ENCODE results near the gene SH3PXD2A. TPM values are rescaled to one million over a fixed set of nuclear protein-coding genes. Genes with fewer than 3 reads are reported as not detected.
A peak's percentile ranks its signal among the peaks of the same experiment; 100 is the strongest.

The SH3PXD2A gene
- total RNA-seq, 1 donor from 2014 or later = 12.2 TPM

DNA sequence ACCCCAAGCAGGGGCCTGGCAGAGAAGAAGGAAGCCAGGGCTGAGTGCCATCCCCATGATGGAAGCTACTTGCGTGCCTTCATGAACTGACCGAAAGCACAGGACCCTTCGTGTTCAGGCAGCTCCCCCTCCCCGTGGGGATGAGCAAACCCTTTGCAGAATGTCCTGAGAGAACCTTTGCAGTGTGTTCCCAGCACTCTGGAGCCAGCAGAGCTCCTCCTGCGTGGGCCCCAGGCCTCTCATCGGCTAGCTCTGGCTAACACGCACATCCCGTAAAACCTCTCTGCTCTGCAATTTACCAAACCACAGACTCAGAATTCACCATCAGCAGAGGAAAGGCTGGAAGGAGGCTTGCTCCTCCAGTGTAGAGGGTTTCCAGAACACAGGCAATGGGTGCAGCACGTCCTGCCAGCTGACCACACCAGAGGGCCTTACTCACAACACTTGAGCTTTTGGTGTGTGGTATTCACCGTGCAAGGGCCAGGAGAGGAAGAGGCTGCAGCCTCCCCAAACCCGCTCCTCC is 3.1 kb downstream of the SH3PXD2A start:
- no peak for DNase-seq (ENCODE audit: low read depth)
- Histone ChIP-seq H3K4me3 (ENCODE audit: low read depth, low read length) (no peak overlapping the region), H3K36me3 (ENCODE audit: control insufficient read depth, insufficient read depth, low read length) (peaks cover 2% of the 10 kb centered on the region), H3K27me3 (ENCODE audit: control insufficient read depth, insufficient read depth, low read length) (peaks cover 4% of the 10 kb centered on the region)
- TF ChIP-seq, protein P1, sequence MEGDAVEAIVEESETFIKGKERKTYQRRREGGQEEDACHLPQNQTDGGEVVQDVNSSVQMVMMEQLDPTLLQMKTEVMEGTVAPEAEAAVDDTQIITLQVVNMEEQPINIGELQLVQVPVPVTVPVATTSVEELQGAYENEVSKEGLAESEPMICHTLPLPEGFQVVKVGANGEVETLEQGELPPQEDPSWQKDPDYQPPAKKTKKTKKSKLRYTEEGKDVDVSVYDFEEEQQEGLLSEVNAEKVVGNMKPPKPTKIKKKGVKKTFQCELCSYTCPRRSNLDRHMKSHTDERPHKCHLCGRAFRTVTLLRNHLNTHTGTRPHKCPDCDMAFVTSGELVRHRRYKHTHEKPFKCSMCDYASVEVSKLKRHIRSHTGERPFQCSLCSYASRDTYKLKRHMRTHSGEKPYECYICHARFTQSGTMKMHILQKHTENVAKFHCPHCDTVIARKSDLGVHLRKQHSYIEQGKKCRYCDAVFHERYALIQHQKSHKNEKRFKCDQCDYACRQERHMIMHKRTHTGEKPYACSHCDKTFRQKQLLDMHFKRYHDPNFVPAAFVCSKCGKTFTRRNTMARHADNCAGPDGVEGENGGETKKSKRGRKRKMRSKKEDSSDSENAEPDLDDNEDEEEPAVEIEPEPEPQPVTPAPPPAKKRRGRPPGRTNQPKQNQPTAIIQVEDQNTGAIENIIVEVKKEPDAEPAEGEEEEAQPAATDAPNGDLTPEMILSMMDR (IDR thresholded peaks at IDR 0.05; ENCODE audit: insufficient read depth, low read length, poor library complexity, severe bottlenecking) = no peak

DNA sequence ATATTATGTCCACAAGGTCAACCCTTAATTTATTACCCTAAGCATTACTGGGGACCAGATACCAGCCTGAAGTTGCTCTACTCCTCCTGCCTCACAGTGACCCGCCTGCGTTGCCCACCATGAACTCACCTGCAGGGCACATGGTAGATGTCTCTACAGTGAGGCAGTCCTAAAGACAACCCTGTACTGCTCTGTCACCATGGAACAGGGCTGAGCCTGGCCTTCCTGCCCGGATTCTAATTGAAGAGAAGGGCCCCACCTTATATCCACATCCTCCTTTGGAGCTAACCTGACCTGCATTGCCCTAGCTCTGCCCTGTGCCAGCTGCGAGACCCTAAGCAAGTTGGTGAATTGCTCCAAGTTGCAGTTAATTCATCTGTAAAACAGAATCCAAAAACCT is 4.1 kb downstream of the SH3PXD2A start:
- no peak overlapping the region for H3K4me3 ChIP-seq (ENCODE audit: low read depth, low read length)
- no peak for DNase-seq (ENCODE audit: low read depth)
- H3K36me3 ChIP-seq (ENCODE audit: control insufficient read depth, insufficient read depth, low read length) = peaks cover 2% of the 10 kb centered on the region
- TF ChIP-seq, protein P1 (IDR thresholded peaks at IDR 0.05; ENCODE audit: insufficient read depth, low read length, poor library complexity, severe bottlenecking) = no peak
- H3K27me3 ChIP-seq (ENCODE audit: control insufficient read depth, insufficient read depth, low read length) = peaks cover 4% of the 10 kb centered on the region

DNA sequence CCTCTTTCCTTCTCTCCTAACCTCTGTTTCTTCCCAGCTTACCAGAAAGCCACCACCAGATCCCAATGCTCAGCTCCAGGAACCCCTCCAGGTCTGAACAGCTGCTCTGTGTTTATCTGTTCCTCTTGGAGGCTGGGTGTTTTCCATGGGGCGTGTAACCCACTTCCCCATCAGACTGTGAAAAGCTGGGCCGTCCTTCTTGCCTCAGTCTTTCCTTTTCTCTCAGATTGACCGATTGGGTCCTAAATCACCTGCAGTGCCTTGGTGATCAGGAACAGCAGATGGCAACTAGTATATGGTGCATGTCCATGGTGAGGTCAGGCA is 4.8 kb downstream of the SH3PXD2A start:
- DNase-seq (ENCODE audit: low read depth) = no peak
- peaks cover 2% of the 10 kb centered on the region for H3K27me3 ChIP-seq (ENCODE audit: control insufficient read depth, insufficient read depth, low read length)
- H3K4me3 ChIP-seq (ENCODE audit: low read depth, low read length) = no peak overlapping the region
- TF ChIP-seq, protein P1 (IDR thresholded peaks at IDR 0.05; ENCODE audit: insufficient read depth, low read length, poor library complexity, severe bottlenecking) = no peak
- H3K36me3 ChIP-seq (ENCODE audit: control insufficient read depth, insufficient read depth, low read length) = peaks cover 2% of the 10 kb centered on the region

DNA sequence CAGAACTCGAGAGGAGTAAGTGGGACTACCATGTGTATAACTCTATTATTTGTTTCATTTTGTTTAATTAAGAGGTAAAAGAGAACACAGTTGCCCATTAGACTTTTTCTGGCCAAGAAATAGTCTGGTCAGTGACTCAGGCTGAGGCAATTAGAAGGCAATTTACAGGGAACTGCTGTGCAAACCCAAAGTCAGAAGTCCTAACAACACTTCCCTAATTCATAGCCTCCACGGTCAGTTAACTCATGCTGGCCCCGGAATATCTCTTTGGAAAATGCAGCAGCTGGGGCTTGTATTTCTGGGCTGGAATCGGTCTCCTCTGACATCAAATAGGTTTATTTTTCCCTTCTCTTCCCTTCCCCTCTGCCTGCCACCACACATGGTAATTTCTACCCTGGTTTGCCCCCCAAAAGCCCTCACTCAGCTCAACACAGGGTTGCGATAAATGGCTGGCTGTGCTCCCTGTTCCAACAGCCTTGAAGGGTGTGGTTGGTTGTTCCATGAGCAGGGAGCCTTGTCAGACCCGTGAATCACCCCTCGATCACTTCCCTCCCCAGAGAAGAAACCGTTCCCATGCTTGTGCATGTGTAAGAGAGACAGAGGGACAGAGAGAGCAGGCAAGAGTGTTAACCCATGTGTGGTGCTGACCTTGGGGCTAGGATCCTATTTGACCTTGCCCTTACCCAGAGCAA is 5.3 kb downstream of the SH3PXD2A start:
- peak; percentile 67 for DNase-seq (ENCODE audit: low read depth)
- Histone ChIP-seq H3K4me3 (ENCODE audit: low read depth, low read length) (no peak overlapping the region), H3K27me3 (ENCODE audit: control insufficient read depth, insufficient read depth, low read length) (peaks cover 2% of the 10 kb centered on the region), H3K36me3 (ENCODE audit: control insufficient read depth, insufficient read depth, low read length) (peaks cover 2% of the 10 kb centered on the region)
- TF ChIP-seq, protein P1 (IDR thresholded peaks at IDR 0.05; ENCODE audit: insufficient read depth, low read length, poor library complexity, severe bottlenecking) = no peak

DNA sequence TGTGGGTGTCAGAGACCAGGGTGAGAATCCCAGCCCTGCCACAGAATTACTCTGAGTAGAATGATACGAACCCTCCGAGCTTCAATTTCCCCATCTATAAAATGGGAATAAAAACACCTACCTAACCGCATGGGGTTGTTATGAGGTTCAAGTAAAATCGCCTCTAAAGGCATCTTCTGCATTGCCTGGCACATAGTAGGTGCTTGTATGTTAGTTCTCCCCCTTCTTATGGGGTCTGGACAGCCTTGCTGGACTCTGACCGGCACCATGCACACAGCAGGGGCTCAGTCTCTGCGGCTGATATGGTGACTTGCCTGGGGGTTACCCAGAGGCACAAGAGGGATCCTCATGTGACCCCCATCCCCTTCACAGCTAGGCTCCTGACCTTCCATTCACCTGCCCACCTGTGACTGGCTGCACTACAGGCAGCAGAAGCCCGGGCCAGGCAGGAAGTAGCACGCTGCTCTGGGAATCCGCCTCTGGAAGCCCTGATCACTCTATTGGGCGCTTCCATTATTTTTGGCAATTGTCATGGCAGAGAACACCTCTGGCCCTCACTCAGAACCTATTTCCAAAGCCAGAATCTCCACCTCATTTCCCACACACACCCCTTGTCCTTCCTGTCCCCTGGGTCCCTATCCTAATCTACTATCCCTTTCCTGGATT is 6.0 kb downstream of the SH3PXD2A start:
- no peak overlapping the region for H3K4me3 ChIP-seq (ENCODE audit: low read depth, low read length)
- TF ChIP-seq, protein P1 (IDR thresholded peaks at IDR 0.05; ENCODE audit: insufficient read depth, low read length, poor library complexity, severe bottlenecking) = no peak
- no peak for DNase-seq (ENCODE audit: low read depth)
- H3K36me3 ChIP-seq (ENCODE audit: control insufficient read depth, insufficient read depth, low read length) = peaks cover 2% of the 10 kb centered on the region
- no peaks in the 10 kb centered on the region for H3K27me3 ChIP-seq (ENCODE audit: control insufficient read depth, insufficient read depth, low read length)
